Activated gamma-delta T cell (primary cell): ENCODE data around the gene TTLL5.

Experiments used
- DNase-seq: peaks from one replicate; lab custom pipeline; 2025; lab: John Stamatoyannopoulos, UW

TTLL5 gene

GRCh38 chr14:75702616-75703261 lies 41.7 kb downstream of the TTLL5 start:
- no peak for DNase-seq

- DNase-seq: no peak
These were observed 42.4 kb downstream of the TTLL5 start for GRCh38 chr14:75703467-75703866.

- no peak for DNase-seq
These were observed 44.0 kb downstream of the TTLL5 start for GRCh38 chr14:75705014-75705413.

- DNase-seq: no peak
These were observed 48.3 kb downstream of the TTLL5 start for GRCh38 chr14:75709207-75709812.

GRCh38 chr14:75711105-75711795 lies 50.2 kb downstream of the TTLL5 start:
- no peak for DNase-seq

- DNase-seq: no peak
These were observed 50.8 kb downstream of the TTLL5 start for GRCh38 chr14:75711796-75712211.

GRCh38 chr14:75714991-75715390 lies 53.9 kb downstream of the TTLL5 start:
- DNase-seq: no peak

GRCh38 chr14:75715926-75716780 lies 55.1 kb downstream of the TTLL5 start:
- DNase-seq: no peak

- no peak for DNase-seq
These were observed 56.7 kb downstream of the TTLL5 start for GRCh38 chr14:75717729-75718128.

- no peak for DNase-seq
These were observed 57.2 kb downstream of the TTLL5 start for GRCh38 chr14:75718199-75718598.

GRCh38 chr14:75720116-75720515 lies 59.1 kb downstream of the TTLL5 start:
- DNase-seq: no peak

GRCh38 chr14:75720842-75721498 lies 59.9 kb downstream of the TTLL5 start:
- no peak for DNase-seq

GRCh38 chr14:75723716-75724115 lies 62.7 kb downstream of the TTLL5 start:
- DNase-seq: no peak

GRCh38 chr14:75724414-75725204 lies 63.6 kb downstream of the TTLL5 start:
- DNase-seq: no peak

- DNase-seq: no peak
These were observed 64.4 kb downstream of the TTLL5 start for GRCh38 chr14:75725481-75725880.

- DNase-seq: no peak
These were observed 65.3 kb downstream of the TTLL5 start for GRCh38 chr14:75726321-75726720.

- DNase-seq: no peak
These were observed 66.1 kb downstream of the TTLL5 start for GRCh38 chr14:75727124-75727523.

- no peak for DNase-seq
These were observed 71.8 kb downstream of the TTLL5 start for GRCh38 chr14:75732888-75733287.

- DNase-seq: no peak
These were observed 73.8 kb downstream of the TTLL5 start for GRCh38 chr14:75734854-75735253.

- DNase-seq: no peak
These were observed 75.9 kb downstream of the TTLL5 start for GRCh38 chr14:75736845-75737485.
